NCI-H2196 treated with DMSO at 0.1 percent for 48 hours (cell line): ENCODE results near the gene LRMDA.
"Not testable (repeated sequence)": the region's sequence is repeated elsewhere in the genome, so short reads cannot be mapped to it uniquely, and the experiment has no call there.

ENCODE experiments used
- DNase-seq: peaks from one replicate; lab custom pipeline; 2025; ENCODE audit not compliant: unreplicated experiment; lab: John Stamatoyannopoulos, UW

Gene LRMDA

DNA sequence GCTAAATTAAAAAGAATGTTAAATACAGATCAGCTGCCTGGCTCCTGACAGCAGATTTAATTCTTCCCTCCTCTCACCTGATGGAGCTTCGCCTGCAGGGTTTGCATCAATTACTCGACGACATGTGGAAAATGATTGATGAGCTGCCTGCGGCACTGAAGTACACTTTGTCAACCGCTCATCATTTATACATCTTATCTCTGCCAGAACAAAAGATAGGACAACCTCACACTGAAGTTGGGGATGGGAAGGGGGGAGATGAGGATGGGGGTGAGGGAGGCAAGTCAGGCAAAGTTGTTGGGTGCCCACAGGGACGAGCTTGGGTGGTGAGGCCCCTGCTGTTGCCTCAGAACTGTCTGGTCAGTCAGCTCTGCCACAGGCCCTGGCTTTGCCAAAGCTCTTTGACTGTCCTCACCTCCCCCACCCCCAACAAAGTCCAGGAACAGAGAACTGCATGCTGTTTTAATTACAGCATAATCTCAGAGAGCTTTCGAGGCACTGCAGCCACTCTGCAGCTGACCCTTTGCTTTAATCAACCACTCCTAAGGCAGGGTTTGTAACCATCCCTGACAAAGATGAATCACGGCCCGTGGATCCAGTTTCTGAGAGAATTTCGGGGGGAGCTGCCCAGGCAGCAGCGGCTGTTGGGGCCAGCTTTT, 702.3 kb downstream of the LRMDA start:
- DNase-seq, result no peak

DNA sequence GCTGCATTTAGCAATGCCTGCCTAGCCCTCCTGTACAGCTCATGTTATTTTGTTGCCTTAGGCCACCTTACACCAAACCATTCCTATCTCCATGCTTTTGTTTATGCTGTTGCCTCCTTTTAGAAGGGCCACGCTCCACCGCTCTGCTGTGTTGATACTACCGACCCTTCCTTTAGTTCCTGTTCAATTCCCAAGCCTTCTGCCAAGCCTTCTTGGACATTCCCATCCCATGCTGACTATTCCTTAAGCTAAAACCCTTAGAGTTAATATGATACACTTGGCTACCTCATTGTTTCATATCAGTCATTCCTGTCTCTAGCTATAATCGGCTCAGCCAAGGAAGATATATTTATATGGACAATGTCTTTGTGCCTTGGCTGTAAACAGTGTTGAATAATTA, 705.5 kb downstream of the LRMDA start:
- DNase-seq, result no peak

DNA sequence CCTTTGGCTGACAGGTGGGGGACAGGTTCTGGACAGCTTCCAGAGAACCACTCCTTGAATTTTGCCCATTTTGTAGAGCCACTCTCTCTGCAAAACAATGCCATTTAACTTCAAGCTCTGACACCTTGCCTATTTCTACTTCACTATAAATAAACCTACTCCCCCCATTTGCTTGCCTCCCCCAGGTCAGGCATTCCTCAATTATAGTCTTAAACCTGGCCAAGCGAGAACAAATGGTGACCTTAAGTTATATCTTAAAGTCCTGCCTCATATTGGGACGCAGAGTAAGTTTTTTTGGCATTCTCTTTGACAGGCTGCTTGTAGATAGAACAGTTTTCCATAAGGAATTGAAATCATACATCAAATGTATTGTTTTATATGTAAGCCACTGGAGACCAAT, 706.9 kb downstream of the LRMDA start:
- no peak for DNase-seq

DNA sequence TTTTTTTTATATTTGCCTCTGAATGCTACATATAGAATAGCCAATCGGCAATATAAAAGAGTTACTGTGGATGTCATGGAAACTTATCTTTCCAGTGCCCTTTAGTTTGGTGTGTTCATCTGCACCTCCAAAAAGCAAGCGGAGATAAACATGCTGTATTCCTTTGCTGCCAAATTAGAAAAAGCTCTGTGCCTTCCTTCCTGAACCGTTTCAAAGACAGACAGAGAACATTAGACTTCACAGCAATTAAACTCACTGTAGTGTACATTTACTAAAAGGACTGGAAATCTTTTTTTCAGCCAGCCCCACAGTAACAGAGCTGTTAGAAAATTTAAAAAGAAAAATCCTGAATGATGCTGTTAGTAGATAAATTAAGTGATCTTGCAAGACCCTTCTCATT, 707.5 kb downstream of the LRMDA start:
- no peak for DNase-seq

DNA sequence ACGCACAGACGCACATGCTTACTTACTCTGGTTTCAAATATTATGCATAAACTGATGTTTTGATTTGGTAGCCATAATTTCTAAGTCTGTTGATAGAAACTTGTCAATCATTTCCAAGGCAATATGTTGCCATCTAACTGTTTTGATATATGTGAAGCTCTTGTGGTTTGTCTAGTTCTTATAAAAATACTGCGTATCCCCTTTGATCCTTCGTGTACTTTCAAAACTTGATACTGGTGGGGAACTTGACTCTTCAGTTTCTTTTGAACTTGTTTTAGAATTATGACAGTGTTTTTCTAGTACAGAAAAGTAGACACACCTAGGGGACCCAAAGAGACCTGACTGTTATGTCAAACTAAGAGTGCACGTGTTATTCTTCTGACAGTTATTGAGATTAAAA, 708.0 kb downstream of the LRMDA start:
- no peak for DNase-seq

DNA sequence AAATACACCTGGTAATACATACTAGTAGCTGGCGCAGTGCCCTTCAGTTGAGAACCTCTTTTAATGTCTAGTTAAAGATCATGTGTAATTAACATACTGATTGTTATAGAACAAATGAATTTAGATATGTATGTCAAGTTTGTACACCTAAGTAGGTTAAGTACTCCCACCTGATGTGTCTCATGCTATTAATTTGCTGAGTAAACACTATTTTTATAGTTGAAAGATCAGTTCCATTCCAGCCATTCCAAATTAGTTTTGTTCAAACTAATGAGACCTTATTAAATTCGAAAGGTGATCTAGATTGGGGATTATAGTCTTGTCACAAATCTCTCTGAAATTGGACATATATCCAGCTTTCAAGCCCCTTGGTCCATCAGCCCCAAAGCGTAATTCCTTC, 710.0 kb downstream of the LRMDA start:
- no peak for DNase-seq

DNA sequence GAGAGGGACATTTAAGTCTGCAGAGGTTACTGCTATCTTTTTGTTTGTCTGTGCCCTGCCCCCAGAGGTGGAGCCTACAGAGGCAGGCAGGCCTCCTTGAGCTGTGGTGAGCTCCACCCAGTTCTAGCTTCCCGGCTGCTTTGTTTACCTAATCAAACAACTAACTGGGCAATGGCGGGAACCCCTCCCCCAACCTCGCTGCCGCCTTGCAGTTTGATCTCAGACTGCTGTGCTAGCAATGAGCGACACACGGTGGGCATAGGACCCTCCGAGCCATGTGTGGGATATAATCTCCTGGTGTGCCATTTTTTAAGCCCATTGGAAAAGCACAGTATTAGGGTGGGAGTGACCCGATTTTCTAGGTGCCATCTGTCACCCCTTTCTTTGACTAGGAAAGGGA, 716.8 kb downstream of the LRMDA start:
- DNase-seq, result not testable (repeated sequence)

DNA sequence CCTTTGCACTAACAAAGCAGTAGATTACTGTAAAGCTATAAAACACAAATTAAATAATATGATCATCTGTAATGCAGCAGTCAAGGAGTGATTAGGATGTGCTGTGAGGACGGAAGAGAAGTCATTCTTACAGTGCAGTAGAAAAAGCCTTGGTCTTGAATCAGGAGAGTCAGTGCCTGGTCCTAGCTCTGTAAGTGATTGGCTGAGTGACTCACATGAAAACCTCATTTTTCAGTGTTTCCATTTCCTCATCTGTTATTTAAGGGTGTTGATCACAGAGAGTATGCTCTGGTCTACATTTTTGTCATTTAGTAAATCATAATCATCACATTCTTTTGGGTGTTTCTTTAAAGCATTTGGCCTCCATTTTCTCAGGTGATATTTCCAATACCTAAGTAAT, 717.8 kb downstream of the LRMDA start:
- DNase-seq, result no peak

DNA sequence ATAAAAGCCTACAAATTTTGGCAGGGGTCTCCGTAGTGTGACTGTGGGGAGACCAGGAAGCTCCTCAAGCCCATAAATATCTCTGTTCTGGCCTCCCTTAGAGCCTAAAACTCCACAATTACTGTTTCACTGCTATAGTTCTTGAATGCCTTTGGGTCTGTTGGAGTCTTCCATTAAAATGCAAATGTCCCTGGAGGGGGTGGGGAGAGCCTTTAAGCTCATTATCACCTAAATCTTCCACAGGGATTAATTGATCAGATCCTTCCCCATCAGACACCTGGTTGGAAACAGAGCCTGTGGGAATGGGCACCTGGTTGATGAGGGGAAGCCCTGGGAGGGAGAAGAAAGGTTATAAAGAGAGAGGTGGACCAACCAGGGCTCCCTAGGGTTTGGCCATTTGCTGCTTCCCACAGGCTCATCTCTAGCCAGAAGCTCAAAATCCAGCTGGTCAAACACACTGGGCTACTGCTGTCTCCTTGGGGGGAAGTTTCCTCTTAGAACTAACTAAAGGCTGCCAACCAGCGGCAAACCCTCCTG, 718.2 kb downstream of the LRMDA start:
- no peak for DNase-seq

DNA sequence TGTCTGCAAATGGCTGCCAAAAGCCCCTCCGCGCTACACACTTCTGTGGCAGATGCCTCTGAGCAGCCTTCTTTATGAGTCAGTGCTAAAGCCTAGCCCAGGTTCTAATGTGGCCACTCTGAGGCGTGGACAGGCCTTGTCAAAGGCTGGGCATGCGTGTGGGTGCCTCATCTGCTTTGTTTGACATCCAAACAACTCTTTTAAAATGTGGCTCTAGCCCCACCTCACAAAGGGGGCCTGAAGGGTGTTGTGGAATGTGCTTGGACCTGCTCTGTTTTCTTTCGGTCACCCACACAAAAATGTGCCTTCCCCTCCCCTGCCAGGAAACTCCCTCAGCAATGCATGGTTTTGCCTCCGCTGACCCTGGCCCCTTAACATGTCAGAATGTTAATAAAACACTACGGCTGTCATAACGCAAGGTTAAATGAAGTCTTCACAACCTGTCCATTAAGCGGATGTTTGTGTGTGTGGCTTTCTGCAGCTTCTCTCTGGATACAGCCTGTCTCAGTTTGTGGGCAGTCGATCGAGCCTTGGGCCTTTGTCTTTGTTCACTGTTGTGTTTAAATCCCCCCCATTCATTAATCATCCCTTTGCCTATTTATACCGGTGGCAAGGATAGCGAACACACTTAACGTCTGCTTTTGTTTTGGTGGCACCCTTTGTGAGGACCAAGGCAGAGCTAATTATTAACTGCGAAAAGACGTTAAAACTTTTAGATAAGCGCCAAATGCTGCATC, 718.9 kb downstream of the LRMDA start:
- no peak for DNase-seq

DNA sequence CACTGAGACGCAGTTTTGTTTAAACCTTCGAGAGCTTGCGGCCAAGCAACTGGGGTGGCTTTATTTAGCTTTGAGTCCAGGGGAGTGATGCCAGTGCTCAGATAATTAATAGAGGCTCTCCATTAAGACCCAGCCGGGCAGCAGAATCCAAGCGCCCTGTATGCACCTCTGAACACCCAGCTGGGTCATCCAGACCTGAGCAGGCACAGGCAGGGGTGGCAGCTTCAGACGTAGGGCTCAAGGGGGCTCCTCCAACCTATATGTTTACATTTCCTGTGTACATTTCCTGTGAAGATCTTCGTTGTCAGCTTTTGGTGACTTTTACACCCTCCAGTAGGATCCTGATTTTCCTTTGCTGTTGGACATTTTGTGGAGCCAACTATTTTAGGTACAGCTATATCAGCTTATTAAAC, 719.5 kb downstream of the LRMDA start:
- no peak for DNase-seq

DNA sequence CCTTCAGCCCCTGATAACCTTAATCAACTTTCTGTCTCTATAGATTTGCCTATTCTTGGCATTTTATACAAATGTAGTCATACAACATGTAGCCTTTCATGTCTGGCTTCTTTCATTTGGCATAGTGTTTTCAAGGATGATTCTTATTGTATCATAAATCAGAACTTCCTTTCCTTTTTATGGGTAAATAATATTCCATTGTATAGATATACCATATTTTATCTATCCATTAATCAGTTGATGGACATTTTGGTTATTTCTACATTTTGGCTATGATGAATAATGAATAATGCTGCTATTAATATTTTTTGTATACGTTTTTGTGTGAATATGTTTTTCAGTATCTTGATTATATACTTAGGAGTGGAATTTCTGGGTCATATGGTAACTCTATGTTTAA, 720.8 kb downstream of the LRMDA start:
- no peak for DNase-seq

DNA sequence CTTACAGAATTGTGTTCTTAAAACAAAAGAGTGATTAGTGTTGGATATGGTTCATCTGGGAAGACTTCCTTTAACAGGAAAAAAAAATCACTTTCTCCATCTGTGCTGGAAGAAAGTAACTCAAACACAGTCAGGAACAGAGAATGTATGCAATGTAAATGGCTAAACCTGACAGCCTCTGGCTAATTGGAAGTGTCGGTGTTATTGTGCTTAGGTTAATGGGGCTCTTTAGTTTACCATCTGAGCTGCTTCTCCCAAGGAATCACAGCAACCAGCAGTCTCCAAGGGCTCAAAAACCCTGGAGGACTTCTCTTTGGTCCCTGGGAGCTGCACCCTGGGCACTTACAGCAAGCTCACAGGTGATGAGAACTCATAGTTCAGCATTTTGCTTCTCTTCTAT, 724.5 kb downstream of the LRMDA start:
- DNase-seq, result no peak

DNA sequence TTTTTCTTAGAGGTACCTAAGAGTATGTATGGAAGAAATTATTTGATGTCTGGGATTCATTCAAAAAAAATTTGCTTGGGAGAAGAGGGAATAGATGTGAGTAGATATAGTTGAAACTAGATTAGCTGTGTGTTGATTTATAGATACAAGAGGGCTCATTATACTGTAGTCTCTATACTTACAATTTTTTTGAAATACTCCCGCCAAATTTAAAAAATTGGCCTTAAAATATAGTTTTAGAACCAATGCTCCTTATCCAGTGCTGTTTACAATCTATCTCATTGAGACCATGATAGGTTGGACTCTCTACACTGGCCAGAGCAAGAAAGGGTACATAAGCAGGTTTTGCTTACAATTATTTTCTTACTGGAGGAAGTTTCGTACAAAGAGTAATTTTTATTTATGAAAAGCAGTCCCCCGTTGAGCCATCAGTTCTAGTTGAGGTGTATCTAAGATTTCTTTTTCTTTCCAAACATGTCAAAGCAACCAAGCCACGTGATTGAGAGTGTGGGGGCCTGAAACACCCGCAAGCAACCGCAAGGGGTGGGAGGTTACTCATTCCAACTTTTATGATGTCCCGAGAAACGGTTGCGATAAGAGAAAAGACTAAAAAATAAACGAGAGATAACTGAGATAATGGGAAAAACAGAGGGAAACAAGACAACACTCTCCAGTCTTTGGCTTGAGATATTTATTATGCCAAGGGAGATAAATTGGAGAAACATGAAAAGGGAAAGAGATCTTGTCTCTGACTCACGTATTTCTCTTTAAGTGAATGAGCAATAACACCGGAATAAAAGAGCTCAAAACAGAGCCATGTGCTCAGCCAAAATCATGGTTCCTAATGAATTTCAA, 729.2 kb downstream of the LRMDA start:
- no peak for DNase-seq

DNA sequence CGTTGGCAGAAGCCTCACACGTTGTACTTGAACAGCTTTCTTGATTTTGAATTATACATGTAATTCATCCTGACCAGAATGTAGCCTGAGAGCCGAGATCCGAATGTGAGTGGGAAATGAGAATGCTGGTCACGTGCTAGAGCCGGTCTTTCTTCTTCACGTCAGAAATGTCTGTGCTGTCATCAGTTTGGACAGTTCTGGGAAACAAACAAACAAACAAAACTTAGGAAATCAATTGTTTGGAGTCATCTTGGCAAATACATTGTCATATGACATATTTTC, 729.8 kb downstream of the LRMDA start:
- DNase-seq, result no peak

DNA sequence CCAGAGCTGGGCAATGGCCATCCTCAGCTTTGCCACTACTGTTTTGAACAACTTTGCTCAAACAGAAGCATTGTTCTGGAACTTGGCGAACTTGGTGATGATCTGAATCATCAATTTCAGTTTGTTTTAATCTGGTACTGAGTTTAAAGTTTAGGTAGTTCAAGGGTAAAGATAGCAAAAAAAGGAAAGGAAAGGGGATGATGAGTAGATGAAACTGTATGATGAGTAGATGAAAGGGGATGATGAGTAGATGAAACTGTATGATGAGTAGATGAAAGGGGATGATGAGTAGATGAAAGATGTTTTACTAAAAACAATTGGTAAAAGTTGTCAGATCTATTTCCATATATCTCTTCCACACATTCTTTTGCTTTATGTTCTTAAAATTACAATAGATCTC, 737.0 kb downstream of the LRMDA start:
- DNase-seq, result no peak

DNA sequence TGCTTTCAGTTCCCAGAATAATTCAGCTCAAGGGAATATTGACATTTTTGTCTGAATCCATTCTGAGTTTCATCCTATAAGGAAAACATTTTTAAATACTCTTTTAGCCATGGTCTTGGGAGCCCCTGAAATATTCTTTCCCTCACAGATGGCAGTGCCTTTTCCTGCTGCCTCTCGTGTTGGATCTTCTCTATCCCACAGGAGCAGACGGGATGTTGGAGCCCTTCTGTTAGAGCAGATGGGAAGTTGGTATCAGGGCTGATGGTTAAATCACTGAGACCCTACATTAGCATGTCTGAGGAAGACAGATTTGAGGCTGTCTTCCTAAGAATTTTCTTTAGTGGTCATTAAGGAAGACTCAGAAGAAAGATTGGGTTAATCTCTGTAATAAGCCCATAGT, 737.8 kb downstream of the LRMDA start:
- no peak for DNase-seq

DNA sequence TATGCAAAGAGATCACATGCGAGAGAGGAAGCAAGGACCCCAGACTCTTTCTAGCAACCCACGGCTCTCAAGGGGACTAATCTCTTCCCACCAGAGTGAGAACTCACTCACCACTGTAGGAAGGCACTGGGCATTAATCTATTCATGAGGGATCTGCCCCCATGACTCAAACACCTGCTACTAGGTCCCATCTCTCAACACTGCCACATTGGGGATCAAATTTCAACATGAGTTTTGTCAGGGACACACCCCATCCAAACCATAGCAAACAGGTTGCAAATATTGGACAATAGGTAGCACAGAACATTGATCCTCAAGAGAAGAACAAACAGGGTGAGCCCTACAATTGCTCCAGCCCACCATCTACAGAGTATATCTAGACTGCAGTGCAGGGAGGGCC, 740.6 kb downstream of the LRMDA start:
- DNase-seq, result no peak

DNA sequence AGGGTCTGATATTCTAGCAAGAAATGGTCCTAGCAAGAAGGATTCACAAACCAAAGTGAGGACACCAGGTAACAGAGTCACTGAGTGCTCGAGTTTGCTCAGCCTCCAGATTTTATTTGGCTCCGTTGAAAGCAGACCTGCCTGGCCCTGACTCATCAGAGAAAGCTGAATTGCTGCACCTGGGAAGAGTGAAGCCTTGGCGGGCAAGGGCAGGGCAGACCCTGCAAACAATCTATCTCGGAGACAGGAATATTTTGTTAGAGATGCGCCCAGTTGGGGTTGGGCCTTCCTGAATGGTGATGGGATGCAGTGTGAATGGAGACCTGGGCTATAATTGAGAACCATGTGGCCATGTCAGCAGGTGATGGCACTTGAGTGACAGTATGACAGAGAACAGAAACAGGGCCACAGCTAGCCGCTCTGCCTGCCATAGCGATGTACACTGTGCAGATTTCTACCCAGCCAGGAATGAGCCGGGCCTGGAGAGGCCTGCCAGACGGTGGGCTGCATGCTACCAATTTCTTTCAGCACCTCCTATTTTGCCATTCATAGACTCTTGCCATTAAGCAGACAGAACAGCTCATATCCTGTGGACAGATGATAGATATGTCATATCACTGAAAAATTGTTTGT, 744.2 kb downstream of the LRMDA start:
- no peak for DNase-seq

DNA sequence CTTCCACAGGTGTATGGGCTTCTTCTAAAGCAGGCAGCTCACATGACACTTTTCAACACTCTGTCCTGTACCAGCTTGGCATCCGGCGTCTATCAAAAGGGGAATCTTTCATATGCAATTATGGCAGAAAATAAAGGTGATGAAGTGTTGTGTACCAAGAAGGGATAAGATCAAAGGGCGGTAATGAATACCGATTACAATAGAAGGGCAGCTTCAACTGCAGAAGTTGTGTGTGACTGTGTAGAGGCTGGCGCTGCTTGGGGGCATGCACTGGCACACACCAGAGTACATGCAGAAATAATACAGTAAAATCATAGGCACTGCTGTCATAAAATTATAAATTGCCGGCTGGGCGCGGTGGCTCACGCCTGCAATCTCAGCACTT, 744.7 kb downstream of the LRMDA start:
- DNase-seq, result no peak

DNA sequence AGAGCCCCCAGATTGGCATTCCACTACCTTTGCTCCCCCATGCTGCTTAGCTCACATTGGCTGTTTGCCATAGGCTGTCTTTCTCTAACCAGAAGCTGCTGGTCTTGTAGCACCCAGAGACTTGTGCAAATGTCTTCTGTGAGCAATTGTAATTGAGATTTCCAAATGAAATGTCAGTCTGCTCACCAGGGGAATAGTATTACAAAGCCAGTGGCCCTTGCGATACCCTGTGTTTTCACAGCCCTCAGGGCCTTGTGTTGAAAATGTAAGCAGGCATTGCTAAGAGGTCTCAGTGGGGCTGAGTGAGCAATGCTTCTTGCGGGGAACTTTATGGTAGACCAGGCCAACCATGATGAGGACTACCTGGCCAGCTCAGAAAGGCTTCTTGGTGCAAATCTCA, 746.5 kb downstream of the LRMDA start:
- no peak for DNase-seq
